MCF 10A (cell line): Measurements from ENCODE around the gene LRRC32. TPM values are rescaled to one million over a fixed set of nuclear protein-coding genes. Genes with fewer than 3 reads are reported as not detected.
A peak's percentile ranks its signal among the peaks of the same experiment; 100 is the strongest.

Experiments
- BruUV-seq: library from RNA; stranded (reverse); fragments of 400-500 nt; replicated peaks from 2 replicates; lab custom pipeline; 2021; lab: Mats Ljungman, UMichigan
- CTCF ChIA-PET: fragments of 300-600 bp; sonication (Branson Sonifier 250); formaldehyde crosslinking; extraction: SDS; loops from one replicate; lab custom pipeline; 2021; ENCODE audit warnings: antibody characterized with exemption, inconsistent platforms; lab: Yijun Ruan, JAX
- POLR2A ChIA-PET: fragments of 300-600, 350-650 bp; sonication (Branson Sonifier 250); formaldehyde crosslinking; extraction: SDS; loops from one replicate; lab custom pipeline; 2020; ENCODE audit warnings: antibody characterized with exemption, inconsistent platforms; lab: Yijun Ruan, JAX
- DNase-seq: peaks from one replicate; pipeline ENCODE4 v3.0.0-alpha.2; 2018; ENCODE audit not compliant: unreplicated experiment
- H3K27ac Mint-ChIP-seq: one replicate; pipeline ENCODE4 v1.8.0; 2022; ENCODE audit warnings: mild to moderate bottlenecking, low read depth, mixed read lengths; ENCODE audit not compliant: unreplicated experiment
- H3K27me3 Mint-ChIP-seq: one replicate; pipeline ENCODE4 v1.8.0; 2022; ENCODE audit warnings: mixed read lengths; ENCODE audit not compliant: insufficient read depth, unreplicated experiment
- H3K36me3 Mint-ChIP-seq: one replicate; pipeline ENCODE4 v1.8.0; 2022; ENCODE audit warnings: mild to moderate bottlenecking, moderate library complexity, mixed read lengths; ENCODE audit not compliant: insufficient read depth, unreplicated experiment
- H3K4me1 Mint-ChIP-seq: one replicate; pipeline ENCODE4 v1.8.0; 2022; ENCODE audit warnings: mixed read lengths; ENCODE audit not compliant: insufficient read depth, unreplicated experiment
- H3K4me3 Mint-ChIP-seq: one replicate; pipeline ENCODE4 v1.8.0; 2022; ENCODE audit warnings: mild to moderate bottlenecking, moderate library complexity, mixed read lengths; ENCODE audit not compliant: unreplicated experiment
- H3K9me3 Mint-ChIP-seq: one replicate; pipeline ENCODE4 v1.8.0; 2022; ENCODE audit warnings: mixed read lengths; ENCODE audit not compliant: unreplicated experiment
- intact Hi-C: fragments of 100-400 bp; cut with micrococcal nuclease; formaldehyde crosslinking; loops from 2 replicates; pipeline ENCODE4 v1.14.1; 2022
- total RNA-seq: library from RNA; stranded (reverse); gene quantifications from 2 replicates; pipeline ENCODE4 v1.2.3, GENCODE V29; 2022
- TF ChIP-seq, protein P1 (sequence below): fragments of 200-600 bp; IDR thresholded peaks from one replicate; pipeline ENCODE4 v1.8.0; 2022; ENCODE audit warnings: antibody characterized with exemption, mild to moderate bottlenecking; ENCODE audit not compliant: unreplicated experiment

The LRRC32 gene
- total RNA-seq, 1 experiment from 2014 or later: not detected

- peak; percentile 76 for DNase-seq
- Mint-ChIP-seq H3K4me3 (no peak overlapping the region), H3K36me3 (no peaks in the 10 kb centered on the region), H3K9me3 (peaks cover 12% of the 10 kb centered on the region), H3K4me1 (peaks cover 16% of the 10 kb centered on the region), H3K27me3 (peaks cover 20% of the 10 kb centered on the region), H3K27ac (peak overlapping the region; percentile 70)
- POLR2A ChIA-PET: no interaction called here
- no TSS peak for BruUV-seq
- TF ChIP-seq, protein P1, sequence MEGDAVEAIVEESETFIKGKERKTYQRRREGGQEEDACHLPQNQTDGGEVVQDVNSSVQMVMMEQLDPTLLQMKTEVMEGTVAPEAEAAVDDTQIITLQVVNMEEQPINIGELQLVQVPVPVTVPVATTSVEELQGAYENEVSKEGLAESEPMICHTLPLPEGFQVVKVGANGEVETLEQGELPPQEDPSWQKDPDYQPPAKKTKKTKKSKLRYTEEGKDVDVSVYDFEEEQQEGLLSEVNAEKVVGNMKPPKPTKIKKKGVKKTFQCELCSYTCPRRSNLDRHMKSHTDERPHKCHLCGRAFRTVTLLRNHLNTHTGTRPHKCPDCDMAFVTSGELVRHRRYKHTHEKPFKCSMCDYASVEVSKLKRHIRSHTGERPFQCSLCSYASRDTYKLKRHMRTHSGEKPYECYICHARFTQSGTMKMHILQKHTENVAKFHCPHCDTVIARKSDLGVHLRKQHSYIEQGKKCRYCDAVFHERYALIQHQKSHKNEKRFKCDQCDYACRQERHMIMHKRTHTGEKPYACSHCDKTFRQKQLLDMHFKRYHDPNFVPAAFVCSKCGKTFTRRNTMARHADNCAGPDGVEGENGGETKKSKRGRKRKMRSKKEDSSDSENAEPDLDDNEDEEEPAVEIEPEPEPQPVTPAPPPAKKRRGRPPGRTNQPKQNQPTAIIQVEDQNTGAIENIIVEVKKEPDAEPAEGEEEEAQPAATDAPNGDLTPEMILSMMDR: no peak
- intact Hi-C loops: no loop called here
- CTCF ChIA-PET: interaction anchor here (0.7 kb wide), 1 partner anchor 549 kb away, joined by 3 read pairs; no protein-coding TSS in a partner anchor
Measured at GRCh38 chr11:76700177-76701100, 29.9 kb upstream of the LRRC32 start.

DNA sequence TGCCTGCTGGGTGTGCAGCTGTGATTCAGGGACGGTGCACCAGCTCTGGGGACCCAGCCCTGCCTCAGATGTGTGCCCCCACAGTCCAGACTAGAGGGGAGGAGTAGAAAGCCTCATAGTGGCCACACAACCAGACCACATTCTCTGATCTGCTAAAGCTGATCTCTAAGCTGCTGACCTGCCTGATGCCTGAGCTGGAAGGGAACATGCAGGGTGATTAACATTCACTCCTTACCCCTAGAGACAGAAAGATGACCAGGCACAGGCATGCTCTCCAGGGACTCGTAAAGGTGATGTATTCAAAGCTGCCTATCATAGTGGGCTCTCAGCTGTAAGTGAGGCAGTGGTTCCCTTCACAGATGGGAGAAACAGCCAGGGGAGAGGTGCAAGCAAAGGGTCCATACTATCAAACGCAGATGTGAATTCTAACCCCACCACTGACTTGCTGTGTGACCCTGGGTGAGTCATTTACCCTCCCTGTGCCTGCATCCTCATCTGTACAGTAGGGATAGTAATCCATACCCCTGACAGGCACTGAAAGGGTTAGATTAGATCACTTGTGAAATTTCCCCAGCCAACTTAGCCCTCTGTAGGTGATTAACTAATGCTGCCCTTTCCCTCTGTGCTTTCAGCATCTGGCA, 29.0 kb upstream of the LRRC32 start:
- TF ChIP-seq, protein P1: no peak
- Mint-ChIP-seq H3K9me3 (peaks cover 4% of the 10 kb centered on the region), H3K4me1 (peaks cover 16% of the 10 kb centered on the region), H3K27ac (no peak overlapping the region), H3K4me3 (no peak overlapping the region), H3K27me3 (peaks cover 12% of the 10 kb centered on the region), H3K36me3 (no peaks in the 10 kb centered on the region)
- no TSS peak for BruUV-seq
- no peak for DNase-seq
- intact Hi-C loops: no loop called here
- ChIA-PET POLR2A (no interaction called here), CTCF (interaction anchor here (0.6 kb wide), 1 partner anchor 13 kb away, joined by 3 read pairs; no protein-coding TSS in a partner anchor)

- Mint-ChIP-seq H3K36me3 (no peaks in the 10 kb centered on the region), H3K4me3 (no peak overlapping the region), H3K27ac (no peak overlapping the region), H3K4me1 (peaks cover 16% of the 10 kb centered on the region), H3K9me3 (no peaks in the 10 kb centered on the region), H3K27me3 (peaks cover 1% of the 10 kb centered on the region)
- BruUV-seq: no TSS peak
- DNase-seq: no peak
- ChIA-PET POLR2A (no interaction called here), CTCF (interaction anchor here (0.6 to 0.7 kb wide), 3 partner anchors 14 to 1395 kb away, joined by 3 read pairs; no protein-coding TSS in a partner anchor)
- intact Hi-C loops: no loop called here
- TF ChIP-seq, protein P1: peak; percentile 27
Measured at GRCh38 chr11:76698321-76699043, 27.9 kb upstream of the LRRC32 start.
